Brain microvascular endothelial cell (primary cell): ENCODE data around the gene ZNF268.

Experiments used
- DNase-seq: peaks from one replicate; pipeline ENCODE4 v3.0.0-alpha.2; 2020
- H3K27ac ChIP-seq: fragments of 250-450 bp; sonication (Bioruptor Pico); 2 replicates; pipeline ENCODE4 v1.5.1; 2020; ENCODE audit warnings: mild to moderate bottlenecking, moderate library complexity
- H3K27me3 ChIP-seq: fragments of 250-450 bp; sonication (Bioruptor Pico); replicated peaks from 2 replicates; pipeline ENCODE4 v1.5.1; 2020; ENCODE audit warnings: mild to moderate bottlenecking
- H3K36me3 ChIP-seq: fragments of 250-450 bp; sonication (Bioruptor Pico); replicated peaks from 2 replicates; pipeline ENCODE4 v1.5.1; 2020; ENCODE audit warnings: mild to moderate bottlenecking
- H3K4me3 ChIP-seq: 2 replicates; pipeline ENCODE4 v1.5.1; 2011; ENCODE audit warnings: low read depth, mild to moderate bottlenecking, control low read depth, low read length, moderate library complexity
- in situ Hi-C: cut with HindIII; loops from 2 replicates; pipeline ENCODE4 v1.10.0; 2017; ENCODE audit warnings: low sequenced_read_pairs, low pct_ligation_motif_present
- TF ChIP-seq, protein P1 (sequence below): IDR thresholded peaks from 2 replicates; pipeline ENCODE4 v1.5.1; 2011; ENCODE audit warnings: low read depth, mild to moderate bottlenecking, moderate library complexity, low read length, control low read depth, inconsistent platforms; ENCODE audit errors: missing control alignments

ZNF268 gene

DNA sequence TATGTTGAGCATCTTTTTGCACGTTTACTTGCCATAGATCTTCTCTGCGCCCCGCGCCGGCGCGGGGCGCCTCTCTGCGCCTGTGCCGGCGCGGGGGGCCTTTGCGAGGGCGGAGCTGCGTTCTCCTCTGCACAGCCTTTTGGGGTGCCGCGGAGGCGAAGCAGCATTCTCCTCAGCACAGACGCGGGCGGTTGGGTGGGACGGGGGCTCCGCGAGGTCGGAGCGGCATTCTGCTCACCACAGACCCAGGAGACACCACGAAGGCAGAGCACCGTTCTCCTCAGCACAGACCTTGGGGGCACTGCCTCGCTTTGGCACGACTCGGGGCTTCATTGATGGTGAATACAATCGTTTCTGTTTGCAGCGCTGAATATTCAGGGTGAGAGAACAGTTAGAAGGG, 82.9 kb downstream of the ZNF268 start:
- no peak overlapping the region for H3K4me3 ChIP-seq
- no peaks in the 10 kb centered on the region for H3K27me3 ChIP-seq
- no peaks in the 10 kb centered on the region for H3K36me3 ChIP-seq
- in situ Hi-C loops: no loop called here
- no peak overlapping the region for H3K27ac ChIP-seq
- DNase-seq: no peak
- TF ChIP-seq, protein P1, sequence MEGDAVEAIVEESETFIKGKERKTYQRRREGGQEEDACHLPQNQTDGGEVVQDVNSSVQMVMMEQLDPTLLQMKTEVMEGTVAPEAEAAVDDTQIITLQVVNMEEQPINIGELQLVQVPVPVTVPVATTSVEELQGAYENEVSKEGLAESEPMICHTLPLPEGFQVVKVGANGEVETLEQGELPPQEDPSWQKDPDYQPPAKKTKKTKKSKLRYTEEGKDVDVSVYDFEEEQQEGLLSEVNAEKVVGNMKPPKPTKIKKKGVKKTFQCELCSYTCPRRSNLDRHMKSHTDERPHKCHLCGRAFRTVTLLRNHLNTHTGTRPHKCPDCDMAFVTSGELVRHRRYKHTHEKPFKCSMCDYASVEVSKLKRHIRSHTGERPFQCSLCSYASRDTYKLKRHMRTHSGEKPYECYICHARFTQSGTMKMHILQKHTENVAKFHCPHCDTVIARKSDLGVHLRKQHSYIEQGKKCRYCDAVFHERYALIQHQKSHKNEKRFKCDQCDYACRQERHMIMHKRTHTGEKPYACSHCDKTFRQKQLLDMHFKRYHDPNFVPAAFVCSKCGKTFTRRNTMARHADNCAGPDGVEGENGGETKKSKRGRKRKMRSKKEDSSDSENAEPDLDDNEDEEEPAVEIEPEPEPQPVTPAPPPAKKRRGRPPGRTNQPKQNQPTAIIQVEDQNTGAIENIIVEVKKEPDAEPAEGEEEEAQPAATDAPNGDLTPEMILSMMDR: no peak
